Sigmoid colon (tissue), 7 donors: ENCODE measurements around the gene EP400. TPM values are rescaled to one million over a fixed set of nuclear protein-coding genes. Genes with fewer than 3 reads are reported as not detected.

ENCODE experiments used
- DNase-seq: peaks from one replicate; pipeline ENCODE4 v3.0.0-alpha.2; 2019
- H3K27ac ChIP-seq, 4 donors: fragments of 200-600 bp; sonication (generic); one replicate each; pipeline ENCODE4 v1.5.1; 2016 to 2019; ENCODE audit warnings: mild to moderate bottlenecking in 1 of 4
- H3K27me3 ChIP-seq, 3 donors: fragments of 200-600 bp; sonication (generic); one replicate each; pipeline ENCODE4 v1.5.1; 2019; ENCODE audit warnings: mild to moderate bottlenecking in 1 of 3
- H3K36me3 ChIP-seq, 4 donors: fragments of 200-600 bp; sonication (generic); one replicate each; pipeline ENCODE4 v1.5.1; 2016 to 2019
- H3K4me1 ChIP-seq, 4 donors: fragments of 200-600 bp; sonication (generic); one replicate each; pipeline ENCODE4 v1.5.1; 2017 to 2019
- H3K4me3 ChIP-seq, 4 donors: fragments of 200-600 bp; sonication (generic); one replicate each; pipeline ENCODE4 v1.5.1; 2017 to 2019; ENCODE audit warnings: mild to moderate bottlenecking in 2 of 4, moderate library complexity in 1 of 4
- H3K9me3 ChIP-seq, 4 donors: fragments of 200-600 bp in 3 of 4; sonication (generic) in 3 of 4; one replicate each; pipeline versions ENCODE4 v1.5.1 to v1.6.1; 2013 to 2019
- CTCF ChIP-seq, 4 experiments: fragments of 450-650 bp in 3 of 4; fragments of 200-600 bp in 1 of 4; IDR thresholded peaks; one replicate each; pipeline ENCODE4 v1.5.1; 2016 to 2019; ENCODE audit warnings: antibody characterized with exemption in 4 of 4, mild to moderate bottlenecking in 3 of 4, moderate library complexity in 2 of 4
- EP300 ChIP-seq, 4 donors: sonication (generic); formaldehyde crosslinking; IDR thresholded peaks; one replicate each; pipeline ENCODE4 v1.6.1; 2017; ENCODE audit warnings: antibody characterized with exemption in 4 of 4
- POLR2A ChIP-seq, 2 donors: fragments of 450-650 bp; IDR thresholded peaks; one replicate each; pipeline ENCODE4 v1.6.1; 2016; ENCODE audit warnings: antibody characterized with exemption in 2 of 2, mild to moderate bottlenecking in 2 of 2, moderate library complexity in 2 of 2
- POLR2AphosphoS5 ChIP-seq, 4 donors: sonication (generic); formaldehyde crosslinking; IDR thresholded peaks; one replicate each; pipeline ENCODE4 v1.6.1; 2017; ENCODE audit warnings: antibody characterized with exemption in 4 of 4
- WGBS, 2 donors: extraction: QIAGEN DNeasy Blood & Tissue Kit; methylation state at CpG; one replicate each; pipeline ENCODE4 v1.1.7; 2013; 5-methylcytosine and 5-hydroxymethylcytosine counted together
- intact Hi-C: fragments of 100-400 bp; cut with DNase I; formaldehyde crosslinking; loops from one replicate; pipeline ENCODE4 v1.15.1; 2023
- polyA plus RNA-seq, 3 donors: library from polyadenylated mRNA; stranded (reverse); fragments of 200-250 nt; gene quantifications; one replicate each; pipeline ENCODE4 v1.2.3, GENCODE V29; 2013
- total RNA-seq, 4 donors: library from RNA; depleted of rRNA; stranded (reverse); fragments of >200 nt; gene quantifications; one replicate each; pipeline ENCODE4 v1.1.0, GENCODE V29; 2016
- donor health status: healthy with polysubstance abuse.
- donor health status: Bipolar disorder and iron deficiency.
- donor health status: healthy.

Gene EP400
- total and polyA plus RNA-seq, 7 donors, result 3.2 to 35.7 (median 14.6) TPM

GRCh38 chr12:131915000-131915689 is 34.6 kb upstream of the EP400 start:
- peak; percentile 64 for DNase-seq
- Histone ChIP-seq H3K27me3 (no peaks in the 10 kb centered on the region), H3K4me1 (peaks cover 0 to 19% (median 15%) of the 10 kb centered on the region in 4 donors), H3K4me3 (no peak overlapping the region), H3K9me3 (no peaks in the 10 kb centered on the region), H3K36me3 (peaks cover 52 to 94% (median 72%) of the 10 kb centered on the region in 4 donors), H3K27ac (no peak overlapping the region)
- intact Hi-C loops, result no loop called here
- 94% methylated on average over 20 of the region's 20 CpGs for WGBS, 2 donors
- no peak for TF ChIP-seq CTCF (IDR thresholded peaks at IDR 0.05)
- no peak for TF ChIP-seq EP300 (IDR thresholded peaks at IDR 0.05)
- TF ChIP-seq POLR2A (IDR thresholded peaks at IDR 0.05), result no peak
- TF ChIP-seq POLR2AphosphoS5 (IDR thresholded peaks at IDR 0.05), result no peak

DNA sequence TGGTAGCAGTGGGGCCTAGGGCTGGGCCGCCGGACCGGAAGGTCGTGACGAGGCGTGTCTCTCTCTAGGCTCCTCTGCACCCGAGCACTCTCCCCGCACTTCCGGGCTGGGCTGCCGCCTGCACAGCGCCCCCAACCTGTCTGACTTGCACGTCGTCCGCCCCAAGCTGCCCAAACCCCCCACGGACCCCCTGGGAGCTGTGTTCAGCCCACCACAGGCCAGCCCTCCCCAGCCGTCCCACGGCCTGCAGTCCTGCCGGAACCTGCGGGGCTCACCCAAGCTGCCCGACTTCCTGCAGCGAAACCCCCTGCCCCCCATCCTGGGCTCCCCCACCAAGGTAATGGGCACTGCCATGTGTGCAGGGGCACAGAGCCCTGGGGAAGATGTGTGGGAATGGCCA is 33.9 kb upstream of the EP400 start:
- DNase-seq, result peak; percentile 61
- intact Hi-C loops, result no loop called here
- no peak overlapping the region for H3K4me3 ChIP-seq
- no peaks in the 10 kb centered on the region for H3K9me3 ChIP-seq
- H3K27me3 ChIP-seq, result no peaks in the 10 kb centered on the region
- TF ChIP-seq CTCF (IDR thresholded peaks at IDR 0.05) (no peak), POLR2AphosphoS5 (IDR thresholded peaks at IDR 0.05) (no peak), EP300 (IDR thresholded peaks at IDR 0.05) (no peak), POLR2A (IDR thresholded peaks at IDR 0.05) (no peak)
- 94 to 95% methylated on average over 21 of the region's 21 CpGs for WGBS, 2 donors
- no peak overlapping the region for H3K27ac ChIP-seq
- H3K36me3 ChIP-seq, result peaks cover 55 to 94% (median 73%) of the 10 kb centered on the region in 4 donors
- peaks cover 0 to 19% (median 15%) of the 10 kb centered on the region in 4 donors for H3K4me1 ChIP-seq

- intact Hi-C loops, result no loop called here
- no peak for TF ChIP-seq EP300 (IDR thresholded peaks at IDR 0.05)
- TF ChIP-seq POLR2AphosphoS5 (IDR thresholded peaks at IDR 0.05), result no peak
- TF ChIP-seq POLR2A (IDR thresholded peaks at IDR 0.05), result no peak
- no peak for TF ChIP-seq CTCF (IDR thresholded peaks at IDR 0.05)
- no peaks in the 10 kb centered on the region for H3K27me3 ChIP-seq
- H3K27ac ChIP-seq, result peak overlapping the region in 1 of 4 donors; percentile 22
- H3K4me1 ChIP-seq, result peaks cover 0 to 17% (median 14%) of the 10 kb centered on the region in 4 donors
- 93 to 94% methylated on average over 36 of the region's 36 CpGs for WGBS, 2 donors
- H3K36me3 ChIP-seq, result peaks cover 55 to 94% (median 71%) of the 10 kb centered on the region in 4 donors
- no peak overlapping the region for H3K4me3 ChIP-seq
- DNase-seq, result no peak
- no peaks in the 10 kb centered on the region for H3K9me3 ChIP-seq
Measured at GRCh38 chr12:131916306-131917138, 33.2 kb upstream of the EP400 start.

GRCh38 chr12:131917139-131917710 is 32.5 kb upstream of the EP400 start:
- H3K36me3 ChIP-seq, result peaks cover 50 to 92% (median 65%) of the 10 kb centered on the region in 4 donors
- no peak overlapping the region for H3K27ac ChIP-seq
- no peak overlapping the region for H3K4me3 ChIP-seq
- TF ChIP-seq EP300 (IDR thresholded peaks at IDR 0.05) (no peak), POLR2A (IDR thresholded peaks at IDR 0.05) (no peak), POLR2AphosphoS5 (IDR thresholded peaks at IDR 0.05) (no peak), CTCF (IDR thresholded peaks at IDR 0.05) (no peak)
- DNase-seq, result no peak
- intact Hi-C loops, result no loop called here
- 82 to 84% methylated on average over 31 of the region's 31 CpGs for WGBS, 2 donors
- H3K4me1 ChIP-seq, result peaks cover 0 to 10% (median 10%) of the 10 kb centered on the region in 4 donors
- no peaks in the 10 kb centered on the region for H3K27me3 ChIP-seq
- H3K9me3 ChIP-seq, result no peaks in the 10 kb centered on the region
